SJCRH30 (cell line): Measurements from ENCODE around the gene RNASE3. TPM values are rescaled to one million over a fixed set of nuclear protein-coding genes. Genes with fewer than 3 reads are reported as not detected.
"Not testable (repeated sequence)": the region's sequence is repeated elsewhere in the genome, so short reads cannot be mapped to it uniquely, and the experiment has no call there.

Experiments
- DNase-seq, 2 experiments: peaks; one replicate each; pipeline ENCODE4 v3.0.0-alpha.2; 2015 to 2020
- H3K27ac ChIP-seq: fragments of 250-450 bp; sonication (Bioruptor Pico); 2 replicates; pipeline ENCODE4 v1.5.1; 2020; ENCODE audit warnings: mild to moderate bottlenecking, moderate library complexity
- H3K27me3 ChIP-seq: fragments of 250-450 bp; sonication (Bioruptor Pico); 2 replicates; pipeline ENCODE4 v1.5.1; 2020; ENCODE audit warnings: mild to moderate bottlenecking, moderate library complexity
- H3K36me3 ChIP-seq: fragments of 250-450 bp; sonication (Bioruptor Pico); 2 replicates; pipeline ENCODE4 v1.5.1; 2020; ENCODE audit warnings: mild to moderate bottlenecking, moderate library complexity
- H3K4me1 ChIP-seq: fragments of 250-450 bp; sonication (Bioruptor Pico); 2 replicates; pipeline ENCODE4 v1.5.1; 2020; ENCODE audit warnings: mild to moderate bottlenecking, moderate library complexity
- H3K4me3 ChIP-seq: fragments of 250-450 bp; sonication (Bioruptor Pico); 2 replicates; pipeline ENCODE4 v1.5.1; 2020; ENCODE audit warnings: mild to moderate bottlenecking, moderate library complexity
- H3K9me3 ChIP-seq: fragments of 250-450 bp; sonication (Bioruptor Pico); replicated peaks from 2 replicates; pipeline ENCODE4 v1.5.1; 2020; ENCODE audit warnings: mild to moderate bottlenecking, moderate library complexity
- total RNA-seq: library from RNA; depleted of rRNA; stranded (reverse); fragments of >200 nt; shearing (Covaris generic); gene quantifications from 2 replicates; pipeline ENCODE4 v1.2.3, GENCODE V29; 2014; rRNA removed

RNASE3 gene
- total RNA-seq, result not detected in 2 replicates

DNA sequence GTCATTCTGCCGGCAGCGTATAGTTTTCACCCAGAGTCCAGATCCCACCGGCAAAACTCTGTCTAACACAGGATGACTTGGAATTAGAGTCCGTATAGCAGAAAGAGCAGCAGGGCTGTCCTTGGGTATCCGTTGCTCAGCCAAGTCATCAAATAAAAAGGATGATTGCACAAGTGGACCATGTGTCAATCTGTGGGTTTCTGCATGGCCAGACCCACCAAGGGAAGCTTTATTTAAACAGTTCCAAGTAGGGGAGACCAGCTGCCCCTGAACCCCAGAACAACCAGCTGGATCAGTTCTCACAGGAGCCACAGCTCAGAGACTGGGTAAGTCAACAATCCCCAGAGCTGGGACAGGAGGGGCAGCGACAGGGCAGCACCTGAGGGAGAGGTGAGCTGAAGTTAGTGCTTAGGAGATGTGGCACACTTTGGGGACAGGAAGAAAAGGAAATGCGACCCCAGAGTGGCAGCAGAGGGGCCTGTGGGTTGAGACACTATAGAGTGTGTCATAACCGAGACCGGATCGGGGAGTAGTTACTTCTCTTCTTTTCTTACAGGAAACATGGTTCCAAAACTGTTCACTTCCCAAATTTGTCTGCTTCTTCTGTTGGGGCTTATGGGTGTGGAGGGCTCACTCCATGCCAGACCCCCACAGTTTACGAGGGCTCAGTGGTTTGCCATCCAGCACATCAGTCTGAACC lies at the start of gene RNASE3:
TSS of gene RNASE3 (plus strand) at position 260 of the 700 bp plus-strand sequence. CDS start at position 562, 302 bp downstream.
- not testable (repeated sequence) for DNase-seq, H3K36me3 ChIP-seq, H3K9me3 ChIP-seq, H3K4me1 ChIP-seq, H3K4me3 ChIP-seq, H3K27ac ChIP-seq, H3K27me3 ChIP-seq

GRCh38 chr14:20846560-20846959 lies 44.6 kb upstream of the RNASE3 start:
- no peak for DNase-seq
- peaks cover 8% of the 10 kb centered on the region; the same call in 1 of the 2 replicates for H3K27me3 ChIP-seq
- no peak overlapping the region for H3K4me3 ChIP-seq
- H3K27ac ChIP-seq, result no peak overlapping the region
- no peaks in the 10 kb centered on the region for H3K9me3 ChIP-seq
- no peaks in the 10 kb centered on the region for H3K36me3 ChIP-seq
- H3K4me1 ChIP-seq, result no peaks in the 10 kb centered on the region

DNA sequence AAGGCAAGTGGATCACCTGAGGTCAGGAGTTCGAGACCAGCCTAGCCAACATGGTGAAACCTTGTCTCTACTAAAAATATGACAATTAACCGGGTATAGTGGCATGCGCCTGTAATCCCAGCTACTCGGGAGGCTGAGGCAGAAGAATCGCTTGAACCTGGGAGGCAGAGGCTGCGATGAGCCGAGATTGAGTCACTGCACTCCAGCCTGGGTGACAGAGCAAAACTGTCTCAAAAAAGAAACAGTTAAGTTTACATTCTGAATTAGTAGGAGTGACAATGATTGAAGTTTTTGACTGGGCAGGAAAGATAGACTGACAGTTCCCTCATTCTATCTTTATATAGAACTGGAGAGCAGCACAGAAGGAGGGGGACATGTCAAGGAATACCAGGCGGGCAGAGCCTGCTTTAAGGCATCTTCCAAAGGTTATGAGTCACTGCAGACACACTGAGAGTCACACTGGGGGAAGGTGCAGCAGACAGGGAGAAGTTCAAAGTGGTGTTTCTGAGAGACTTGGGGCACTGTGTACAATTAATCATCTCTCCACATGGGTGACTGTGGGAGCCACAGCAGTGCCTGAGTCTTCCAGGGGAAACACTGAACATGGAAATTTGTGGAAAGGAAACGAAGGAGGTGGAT lies 42.8 kb upstream of the RNASE3 start:
- H3K4me3 ChIP-seq, result no peak overlapping the region
- peaks cover 3% of the 10 kb centered on the region for H3K27me3 ChIP-seq
- H3K27ac ChIP-seq, result no peak overlapping the region
- H3K36me3 ChIP-seq, result no peaks in the 10 kb centered on the region
- H3K4me1 ChIP-seq, result no peaks in the 10 kb centered on the region
- H3K9me3 ChIP-seq, result no peaks in the 10 kb centered on the region
- no peak for DNase-seq

DNA sequence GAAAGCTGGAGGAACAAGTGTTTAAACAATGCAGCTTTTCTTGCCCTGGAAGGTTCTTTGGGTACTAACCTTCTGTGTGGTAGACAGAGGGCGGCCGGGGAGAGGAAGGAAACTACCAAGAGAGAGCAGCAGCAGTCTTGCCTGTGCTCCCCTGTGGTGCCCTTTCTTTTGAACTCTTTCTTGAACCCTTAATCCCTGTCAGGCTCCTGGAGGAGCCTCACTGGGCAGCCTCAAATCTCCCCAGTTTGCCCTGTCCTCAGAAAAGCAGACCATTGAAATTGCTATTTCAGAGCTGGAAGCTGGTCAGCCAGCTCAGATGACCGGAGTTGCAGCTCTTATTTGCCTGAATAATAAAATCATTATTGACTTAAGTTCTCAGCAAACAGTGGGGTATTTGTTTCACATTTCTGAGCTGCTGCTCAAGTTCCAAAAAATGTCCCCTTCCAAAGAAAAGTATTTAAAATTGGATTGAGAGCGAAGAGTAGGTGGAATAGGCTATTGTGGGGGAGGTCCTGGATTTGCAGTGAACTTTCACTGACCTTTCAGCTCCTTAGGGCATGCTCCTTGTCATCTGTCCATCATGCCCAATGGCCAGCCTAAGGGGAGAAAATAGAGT lies 42.1 kb upstream of the RNASE3 start:
- H3K4me3 ChIP-seq, result no peak overlapping the region
- peaks cover 3% of the 10 kb centered on the region for H3K27me3 ChIP-seq
- no peaks in the 10 kb centered on the region for H3K9me3 ChIP-seq
- no peaks in the 10 kb centered on the region for H3K4me1 ChIP-seq
- H3K36me3 ChIP-seq, result no peaks in the 10 kb centered on the region
- H3K27ac ChIP-seq, result no peak overlapping the region
- no peak for DNase-seq

DNA sequence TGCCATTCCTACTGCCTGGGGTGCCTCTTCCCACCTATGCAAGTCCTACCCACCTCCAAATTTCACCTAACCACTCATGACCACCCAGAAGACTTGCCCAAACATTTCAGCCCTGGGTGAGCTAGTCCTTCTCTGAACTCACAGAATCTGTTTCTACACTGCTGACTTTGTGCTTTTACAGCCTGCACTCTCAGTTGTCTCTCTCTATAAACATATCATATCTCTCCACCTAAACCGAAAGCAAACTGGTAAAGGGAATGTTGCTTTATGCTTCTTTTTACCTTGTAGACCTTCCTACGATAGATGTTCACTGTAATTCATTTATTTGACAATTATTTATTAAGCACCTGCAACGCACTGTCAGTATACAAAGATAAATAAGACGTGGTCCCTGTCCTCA lies 38.1 kb upstream of the RNASE3 start:
- Histone ChIP-seq H3K4me1 (no peaks in the 10 kb centered on the region), H3K27me3 (peaks cover 3% of the 10 kb centered on the region), H3K27ac (no peak overlapping the region), H3K36me3 (no peaks in the 10 kb centered on the region), H3K9me3 (no peaks in the 10 kb centered on the region), H3K4me3 (no peak overlapping the region)
- DNase-seq, result no peak

- Histone ChIP-seq H3K27me3 (no peaks in the 10 kb centered on the region; the same call in 1 of the 2 replicates), H3K36me3 (no peaks in the 10 kb centered on the region), H3K27ac (no peak overlapping the region), H3K9me3 (no peaks in the 10 kb centered on the region), H3K4me3 (no peak overlapping the region), H3K4me1 (no peaks in the 10 kb centered on the region)
- peak; percentile 21 to 53 for DNase-seq
Measured at GRCh38 chr14:20855652-20856291, 35.4 kb upstream of the RNASE3 start.

DNA sequence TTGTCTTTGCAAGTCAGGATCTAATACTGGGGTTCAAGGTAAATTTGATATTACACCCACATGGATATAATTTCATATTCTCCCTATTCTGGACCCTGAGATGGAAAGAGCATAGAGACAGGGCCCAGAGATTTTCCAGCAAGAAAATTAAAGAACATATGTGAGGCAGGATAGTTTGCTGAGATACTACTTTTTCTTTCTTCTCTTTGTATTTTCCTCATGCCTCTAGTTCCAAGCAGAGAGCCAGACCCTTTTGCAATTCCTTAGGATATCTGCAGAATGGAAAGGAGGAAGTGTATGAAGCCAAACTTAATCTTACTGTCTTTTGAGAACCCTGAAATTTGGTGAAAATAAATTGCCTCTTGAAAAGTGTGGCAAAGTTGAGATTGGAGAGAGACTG lies 34.0 kb upstream of the RNASE3 start:
- Histone ChIP-seq H3K27me3 (no peaks in the 10 kb centered on the region; the same call in 1 of the 2 replicates), H3K4me3 (no peak overlapping the region), H3K27ac (no peak overlapping the region), H3K9me3 (no peaks in the 10 kb centered on the region), H3K36me3 (no peaks in the 10 kb centered on the region), H3K4me1 (no peaks in the 10 kb centered on the region)
- no peak for DNase-seq

GRCh38 chr14:20857630-20858261 lies 33.4 kb upstream of the RNASE3 start:
- H3K36me3 ChIP-seq, result no peaks in the 10 kb centered on the region
- H3K27ac ChIP-seq, result no peak overlapping the region
- no peaks in the 10 kb centered on the region for H3K9me3 ChIP-seq
- H3K27me3 ChIP-seq, result no peaks in the 10 kb centered on the region; the same call in 1 of the 2 replicates
- DNase-seq, result peak; percentile 43 to 73
- no peak overlapping the region for H3K4me3 ChIP-seq
- H3K4me1 ChIP-seq, result no peaks in the 10 kb centered on the region

DNA sequence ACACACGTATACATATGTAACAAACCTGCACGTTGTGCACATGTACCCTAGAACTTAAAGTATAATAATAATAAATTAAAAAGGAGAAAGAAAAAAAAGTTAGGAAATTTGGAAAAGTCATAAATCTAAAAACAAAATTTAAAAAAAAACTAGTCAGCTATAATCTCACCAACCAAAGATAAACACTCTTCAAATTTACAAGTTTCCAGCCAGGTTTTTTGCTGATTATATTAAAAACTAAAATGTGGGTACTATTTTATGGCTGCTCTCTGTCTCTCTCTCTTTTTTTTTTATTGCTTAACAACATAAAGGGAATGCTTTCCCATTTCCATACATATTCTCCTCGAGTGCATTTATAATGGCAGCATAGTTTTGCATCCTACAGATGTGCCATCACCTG lies 25.0 kb upstream of the RNASE3 start:
- 0 out of 2 replicates have a peak, but pooled peaks cover 3% of the 10 kb centered on the region for H3K27me3 ChIP-seq
- H3K27ac ChIP-seq, result no peak overlapping the region
- H3K9me3 ChIP-seq, result no peaks in the 10 kb centered on the region
- no peaks in the 10 kb centered on the region for H3K4me1 ChIP-seq
- no peak for DNase-seq
- no peak overlapping the region for H3K4me3 ChIP-seq
- H3K36me3 ChIP-seq, result no peaks in the 10 kb centered on the region

DNA sequence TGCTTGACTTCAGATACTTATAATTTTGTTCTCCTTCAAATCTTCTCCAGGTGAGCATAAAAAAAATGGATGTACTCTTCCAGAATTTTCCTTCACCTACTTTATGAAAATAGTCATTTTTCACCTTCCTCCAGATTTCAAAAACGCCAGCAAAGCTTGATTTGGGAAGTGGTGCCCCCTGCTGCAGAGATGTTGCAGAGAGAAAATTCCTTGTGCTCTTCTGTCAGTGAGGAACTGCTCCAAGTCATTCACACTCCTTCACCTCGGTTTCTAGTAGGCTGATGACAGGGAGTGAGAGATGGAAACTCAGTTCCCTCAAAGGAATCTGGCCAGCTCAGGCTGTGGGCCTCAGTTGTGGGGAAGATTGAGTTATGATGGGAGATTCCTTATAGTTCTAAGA lies 24.2 kb upstream of the RNASE3 start:
- no peaks in the 10 kb centered on the region for H3K36me3 ChIP-seq
- H3K27ac ChIP-seq, result no peak overlapping the region
- H3K4me3 ChIP-seq, result no peak overlapping the region
- no peaks in the 10 kb centered on the region for H3K4me1 ChIP-seq
- no peaks in the 10 kb centered on the region for H3K9me3 ChIP-seq
- H3K27me3 ChIP-seq, result 0 out of 2 replicates have a peak, but pooled peaks cover 3% of the 10 kb centered on the region
- DNase-seq, result no peak

GRCh38 chr14:20873370-20874177 lies 17.6 kb upstream of the RNASE3 start:
- Histone ChIP-seq H3K36me3 (no peaks in the 10 kb centered on the region), H3K27me3 (peaks cover 8% of the 10 kb centered on the region; the same call in 1 of the 2 replicates), H3K4me3 (no peak overlapping the region), H3K27ac (no peak overlapping the region), H3K4me1 (no peaks in the 10 kb centered on the region), H3K9me3 (no peaks in the 10 kb centered on the region)
- peak; percentile 13 to 39 for DNase-seq

DNA sequence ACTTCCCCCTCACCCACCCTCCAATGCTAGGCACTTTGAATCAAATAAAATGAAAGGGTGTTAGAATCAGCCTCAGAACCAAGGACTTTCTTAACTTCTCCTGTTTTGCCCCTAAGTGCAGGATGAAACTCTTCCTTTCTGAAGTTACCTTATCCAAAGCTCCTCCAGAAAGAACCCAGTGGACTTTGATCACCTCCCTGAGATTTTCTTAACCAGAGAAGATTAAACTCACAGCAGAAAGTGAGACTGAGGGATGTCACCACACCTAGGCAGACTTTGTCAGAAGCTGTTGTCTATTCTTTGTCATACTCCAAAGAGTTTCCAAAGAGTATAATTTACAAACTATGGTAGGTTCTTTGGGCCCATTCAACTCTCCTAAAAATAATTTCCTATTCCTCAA lies 14.2 kb upstream of the RNASE3 start:
- no peaks in the 10 kb centered on the region for H3K9me3 ChIP-seq
- no peak overlapping the region for H3K4me3 ChIP-seq
- H3K27me3 ChIP-seq, result peaks cover 5% of the 10 kb centered on the region; the same call in 1 of the 2 replicates
- no peaks in the 10 kb centered on the region for H3K36me3 ChIP-seq
- no peak for DNase-seq
- no peak overlapping the region for H3K27ac ChIP-seq
- no peaks in the 10 kb centered on the region for H3K4me1 ChIP-seq

DNA sequence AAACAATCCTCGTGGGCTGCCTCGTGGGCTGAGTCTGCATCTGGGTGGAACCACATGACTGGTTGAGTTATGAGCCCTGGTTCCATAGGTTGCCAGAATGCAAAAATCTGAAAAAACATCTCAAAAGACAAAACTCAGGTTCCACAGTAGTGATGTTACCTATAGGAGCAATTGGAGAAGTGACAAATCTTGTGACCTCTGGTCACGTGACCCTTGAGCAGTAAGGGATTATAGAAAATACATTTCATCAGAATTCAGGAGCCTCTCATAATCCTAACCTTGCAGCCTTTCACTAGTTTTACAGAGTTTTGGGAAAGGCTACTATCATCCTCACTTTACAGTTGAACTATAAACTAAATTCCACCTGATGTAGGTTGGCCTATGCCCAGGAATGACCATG lies 12.5 kb upstream of the RNASE3 start:
- H3K4me1 ChIP-seq, result no peaks in the 10 kb centered on the region
- no peak for DNase-seq
- no peak overlapping the region for H3K4me3 ChIP-seq
- no peaks in the 10 kb centered on the region for H3K36me3 ChIP-seq
- no peak overlapping the region for H3K27ac ChIP-seq
- no peaks in the 10 kb centered on the region for H3K9me3 ChIP-seq
- no peaks in the 10 kb centered on the region for H3K27me3 ChIP-seq

- not testable (repeated sequence) for H3K4me3 ChIP-seq, H3K27me3 ChIP-seq, DNase-seq, H3K36me3 ChIP-seq, H3K27ac ChIP-seq, H3K9me3 ChIP-seq, H3K4me1 ChIP-seq
Measured at GRCh38 chr14:20881229-20881628, 10.0 kb upstream of the RNASE3 start.
